ENCODE results near the gene TRDMT1. TPM values are rescaled to one million over a fixed set of nuclear protein-coding genes. Genes with fewer than 3 reads are reported as not detected.
A peak's percentile ranks its signal among the peaks of the same experiment; 100 is the strongest.

TRDMT1 gene
- total and polyA plus RNA-seq, 4 donors, result 2.5 to 25.9 (median 6.5) TPM

DNA sequence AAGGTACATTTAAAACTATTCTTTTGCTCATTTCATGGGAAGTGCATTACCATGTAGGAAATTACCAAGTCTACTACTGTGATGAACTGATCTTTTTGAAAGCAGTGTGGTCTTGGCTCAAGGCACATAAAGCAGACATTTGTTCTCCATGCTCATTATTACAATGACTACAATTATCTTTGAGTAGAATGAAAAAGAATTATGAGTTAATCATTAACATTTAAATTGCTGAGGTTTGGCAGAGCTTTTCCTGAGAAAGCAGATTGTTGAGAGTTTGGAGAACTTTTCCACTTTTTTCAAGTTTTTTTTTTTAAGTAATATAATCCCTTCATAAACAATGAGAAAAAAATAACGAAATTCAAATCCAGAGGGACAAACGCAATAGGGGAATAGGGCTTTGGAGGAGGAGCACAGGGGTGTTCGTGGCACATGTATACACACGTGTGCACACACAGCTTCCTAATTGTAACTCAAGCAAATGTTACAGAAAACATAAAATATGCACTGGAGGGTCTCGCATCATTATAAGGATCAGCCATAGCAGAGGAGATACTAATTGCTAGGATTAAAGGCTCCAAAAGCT lies 62.9 kb downstream of the TRDMT1 start:
- ATAC-seq (ENCODE audit: insufficient read depth, low FRiP score) (no peak), DNase-seq (peak; percentile 36 to 92 (median 87))
- Histone ChIP-seq H3K27me3 (ENCODE audit: control insufficient read depth in 3 of 3, insufficient read depth in 3 of 3, low read length in 2 of 3) (no peaks in the 10 kb centered on the region), H3K36me3 (ENCODE audit: control insufficient read depth in 4 of 4, insufficient read depth in 4 of 4, low read length in 4 of 4) (peaks cover 0 to 2% (median 0%) of the 10 kb centered on the region in 4 donors), H3K4me3 (no peak overlapping the region), H3K27ac (ENCODE audit: low read depth in 1 of 2, low read length in 1 of 2) (no peak overlapping the region), H3K9ac (ENCODE audit: insufficient read depth in 1 of 2, low read length in 2 of 2) (peak overlapping the region in 1 of 2 donors; percentile 8), H3K9me3 (ENCODE audit: control insufficient read depth in 4 of 4, insufficient read depth in 3 of 4, low read length in 3 of 4) (no peaks in the 10 kb centered on the region), H3K4me1 (ENCODE audit: control insufficient read depth in 5 of 5, insufficient read depth in 5 of 5, low read length in 5 of 5) (peaks cover 0 to 36% (median 0%) of the 10 kb centered on the region in 5 donors)
- 60 to 80% methylated on average over 5 of the region's 5 CpGs for WGBS, 2 donors
- TF ChIP-seq, protein P1, sequence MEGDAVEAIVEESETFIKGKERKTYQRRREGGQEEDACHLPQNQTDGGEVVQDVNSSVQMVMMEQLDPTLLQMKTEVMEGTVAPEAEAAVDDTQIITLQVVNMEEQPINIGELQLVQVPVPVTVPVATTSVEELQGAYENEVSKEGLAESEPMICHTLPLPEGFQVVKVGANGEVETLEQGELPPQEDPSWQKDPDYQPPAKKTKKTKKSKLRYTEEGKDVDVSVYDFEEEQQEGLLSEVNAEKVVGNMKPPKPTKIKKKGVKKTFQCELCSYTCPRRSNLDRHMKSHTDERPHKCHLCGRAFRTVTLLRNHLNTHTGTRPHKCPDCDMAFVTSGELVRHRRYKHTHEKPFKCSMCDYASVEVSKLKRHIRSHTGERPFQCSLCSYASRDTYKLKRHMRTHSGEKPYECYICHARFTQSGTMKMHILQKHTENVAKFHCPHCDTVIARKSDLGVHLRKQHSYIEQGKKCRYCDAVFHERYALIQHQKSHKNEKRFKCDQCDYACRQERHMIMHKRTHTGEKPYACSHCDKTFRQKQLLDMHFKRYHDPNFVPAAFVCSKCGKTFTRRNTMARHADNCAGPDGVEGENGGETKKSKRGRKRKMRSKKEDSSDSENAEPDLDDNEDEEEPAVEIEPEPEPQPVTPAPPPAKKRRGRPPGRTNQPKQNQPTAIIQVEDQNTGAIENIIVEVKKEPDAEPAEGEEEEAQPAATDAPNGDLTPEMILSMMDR (IDR thresholded peaks at IDR 0.05; ENCODE audit: control extremely low read depth, extremely low read depth), result no peak

DNA sequence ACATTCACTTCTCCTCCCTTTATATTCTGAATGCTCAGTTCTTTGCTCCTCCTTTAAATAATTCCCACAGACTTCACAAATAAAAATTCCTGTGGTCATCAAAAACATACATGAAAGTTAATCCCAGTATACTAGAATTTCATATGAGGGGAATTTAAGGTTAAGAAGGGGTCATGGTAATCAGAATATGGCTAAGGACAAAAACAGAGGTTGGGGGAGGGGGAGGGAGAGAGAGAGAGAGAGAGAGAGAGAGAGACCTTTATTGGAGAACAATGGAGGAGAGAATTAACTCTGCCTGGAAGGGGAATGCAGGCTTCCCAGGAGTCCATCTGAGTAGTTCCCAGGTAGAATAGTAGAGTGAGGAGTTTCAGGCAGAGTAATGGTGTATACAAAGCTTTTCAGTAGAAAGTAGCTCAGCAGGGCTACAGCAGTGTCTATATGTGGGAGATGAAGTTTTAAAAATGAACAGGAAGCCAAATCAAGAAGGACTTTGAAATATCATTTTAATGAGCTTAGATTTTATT lies 66.7 kb downstream of the TRDMT1 start:
- no peaks in the 10 kb centered on the region for H3K9me3 ChIP-seq (ENCODE audit: control insufficient read depth in 4 of 4, insufficient read depth in 3 of 4, low read length in 3 of 4)
- H3K36me3 ChIP-seq (ENCODE audit: control insufficient read depth in 4 of 4, insufficient read depth in 4 of 4, low read length in 4 of 4), result no peaks in the 10 kb centered on the region
- no peak for DNase-seq
- H3K9ac ChIP-seq (ENCODE audit: insufficient read depth in 1 of 2, low read length in 2 of 2), result no peak overlapping the region
- peaks cover 0 to 32% (median 0%) of the 10 kb centered on the region in 5 donors for H3K4me1 ChIP-seq (ENCODE audit: control insufficient read depth in 5 of 5, insufficient read depth in 5 of 5, low read length in 5 of 5)
- no peak overlapping the region for H3K27ac ChIP-seq (ENCODE audit: low read depth in 1 of 2, low read length in 1 of 2)
- TF ChIP-seq, protein P1 (IDR thresholded peaks at IDR 0.05; ENCODE audit: control extremely low read depth, extremely low read depth), result no peak
- no peak for ATAC-seq (ENCODE audit: insufficient read depth, low FRiP score)
- no peaks in the 10 kb centered on the region for H3K27me3 ChIP-seq (ENCODE audit: control insufficient read depth in 3 of 3, insufficient read depth in 3 of 3, low read length in 2 of 3)
- H3K4me3 ChIP-seq, result no peak overlapping the region

DNA sequence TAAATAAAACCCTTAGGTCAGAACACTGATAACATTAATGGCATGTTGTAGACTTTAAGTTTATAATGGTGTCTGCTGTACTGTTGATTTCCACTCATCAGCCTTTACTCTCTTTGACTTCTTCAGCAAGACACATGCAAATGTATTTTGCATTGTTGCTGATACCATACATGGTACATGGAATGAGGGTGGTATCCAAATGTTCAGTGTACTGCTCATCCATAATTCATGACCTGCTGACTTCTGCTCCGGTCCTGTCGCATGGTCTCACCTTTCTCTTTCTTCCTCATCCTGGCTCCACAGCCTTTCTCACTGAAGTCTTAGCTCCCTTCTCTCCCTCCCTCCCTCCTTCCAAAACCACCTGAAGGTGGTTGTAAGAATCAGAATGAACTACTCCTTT lies 67.2 kb downstream of the TRDMT1 start:
- ATAC-seq (ENCODE audit: insufficient read depth, low FRiP score) (no peak), DNase-seq (no peak)
- Histone ChIP-seq H3K36me3 (ENCODE audit: control insufficient read depth in 4 of 4, insufficient read depth in 4 of 4, low read length in 4 of 4) (no peaks in the 10 kb centered on the region), H3K27me3 (ENCODE audit: control insufficient read depth in 3 of 3, insufficient read depth in 3 of 3, low read length in 2 of 3) (no peaks in the 10 kb centered on the region), H3K9ac (ENCODE audit: insufficient read depth in 1 of 2, low read length in 2 of 2) (no peak overlapping the region), H3K27ac (ENCODE audit: low read depth in 1 of 2, low read length in 1 of 2) (no peak overlapping the region), H3K9me3 (ENCODE audit: control insufficient read depth in 4 of 4, insufficient read depth in 3 of 4, low read length in 3 of 4) (no peaks in the 10 kb centered on the region), H3K4me1 (ENCODE audit: control insufficient read depth in 5 of 5, insufficient read depth in 5 of 5, low read length in 5 of 5) (peaks cover 0 to 27% (median 0%) of the 10 kb centered on the region in 5 donors), H3K4me3 (no peak overlapping the region)
- 96 to 97% methylated on average over 2 of the region's 2 CpGs for WGBS, 2 donors
- TF ChIP-seq, protein P1 (IDR thresholded peaks at IDR 0.05; ENCODE audit: control extremely low read depth, extremely low read depth), result no peak

DNA sequence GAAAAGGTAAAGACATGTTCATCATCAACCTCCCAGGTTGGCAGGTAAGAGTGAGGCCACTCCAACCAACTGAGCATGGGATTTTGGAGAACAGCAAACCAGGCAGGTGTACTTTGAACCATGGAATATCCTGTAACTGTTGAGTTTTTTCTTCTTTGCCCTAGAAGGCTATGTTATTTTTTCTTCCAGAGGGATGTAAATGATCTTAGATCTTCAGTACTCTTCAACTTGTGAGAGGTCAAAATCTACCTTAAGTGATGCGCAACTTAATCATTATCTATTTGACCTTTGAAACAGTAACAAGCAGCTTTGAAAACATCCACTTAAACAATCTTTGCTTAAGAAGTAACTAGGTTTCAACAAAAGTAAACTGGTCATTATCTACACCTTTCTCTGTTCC lies 71.7 kb downstream of the TRDMT1 start, which contains the start of gene CUBN:
TSS of gene CUBN (minus strand) at position 71 of the 400 bp plus-strand sequence. CDS start at position 25, 46 bp downstream.
- H3K9ac ChIP-seq (ENCODE audit: insufficient read depth in 1 of 2, low read length in 2 of 2), result no peak within 1 kb of the TSS
- DNase-seq, result no peak

More for the DNA sequence above, 71.7 kb downstream of the TRDMT1 start, which contains the start of gene CUBN:
- H3K4me3 ChIP-seq, result no peak within 1 kb of the TSS
- no peaks in the 10 kb centered on the region for H3K27me3 ChIP-seq (ENCODE audit: control insufficient read depth in 3 of 3, insufficient read depth in 3 of 3, low read length in 2 of 3)
- 95 to 98% methylated on average over 1 of the region's 1 CpG for WGBS, 2 donors
- H3K9me3 ChIP-seq (ENCODE audit: control insufficient read depth in 4 of 4, insufficient read depth in 3 of 4, low read length in 3 of 4), result no peaks in the 10 kb centered on the region
- H3K36me3 ChIP-seq (ENCODE audit: control insufficient read depth in 4 of 4, insufficient read depth in 4 of 4, low read length in 4 of 4), result no peaks in the 10 kb centered on the region
- no peak within 1 kb of the TSS for H3K27ac ChIP-seq (ENCODE audit: low read depth in 1 of 2, low read length in 1 of 2)
- TF ChIP-seq, protein P1 (IDR thresholded peaks at IDR 0.05; ENCODE audit: control extremely low read depth, extremely low read depth), result no peak
- peaks cover 0 to 3% (median 0%) of the 10 kb centered on the region in 5 donors for H3K4me1 ChIP-seq (ENCODE audit: control insufficient read depth in 5 of 5, insufficient read depth in 5 of 5, low read length in 5 of 5)
- no peak for ATAC-seq (ENCODE audit: insufficient read depth, low FRiP score)

Data from lung (tissue), 12 donors.